Upper lobe of right lung (tissue), 1 donor: ENCODE results near the gene SCN4B. TPM values are rescaled to one million over a fixed set of nuclear protein-coding genes. Genes with fewer than 3 reads are reported as not detected.

Source experiments
- ATAC-seq: fragments of 200-7000 bp; cut with Tn5 transposase; one replicate; pipeline ENCODE4 v1.9.1; 2020; ENCODE audit warnings: mild to moderate bottlenecking, moderate library complexity
- DNase-seq: peaks from one replicate; pipeline ENCODE4 v3.0.0-alpha.2; 2020
- H3K27ac ChIP-seq: fragments of 200-600 bp; one replicate; pipeline ENCODE4 v1.8.0; 2022
- H3K27me3 ChIP-seq: fragments of 200-600 bp; one replicate; pipeline ENCODE4 v1.8.0; 2022; ENCODE audit warnings: mild to moderate bottlenecking
- H3K36me3 ChIP-seq: fragments of 200-600 bp; one replicate; pipeline ENCODE4 v1.8.0; 2022
- H3K4me1 ChIP-seq: fragments of 200-600 bp; one replicate; pipeline ENCODE4 v1.8.0; 2022
- H3K4me3 ChIP-seq: fragments of 200-600 bp; one replicate; pipeline ENCODE4 v1.8.0; 2022; ENCODE audit warnings: mild to moderate bottlenecking
- H3K9me3 ChIP-seq: fragments of 200-600 bp; one replicate; pipeline ENCODE4 v1.8.0; 2022
- intact Hi-C: fragments of 100-400 bp; cut with DNase I; formaldehyde crosslinking; loops from one replicate; pipeline ENCODE4 v1.11.0; 2022
- total RNA-seq: library from RNA; stranded (reverse); fragmentation: NEBNext Ultra II Directional; extraction: Animal tissue kit (Norgen Biotek cat#: 25700); gene quantifications from one replicate; pipeline ENCODE4 v1.2.1, GENCODE V29; 2021
- TF ChIP-seq, protein P1 (sequence below): fragments of 200-600 bp; IDR thresholded peaks from one replicate; pipeline ENCODE4 v1.8.0; 2022; ENCODE audit warnings: antibody characterized with exemption
- donor health status: DM: no; HTN: yes; CAD: no; lungs with severe emphysema.

Gene SCN4B
- total RNA-seq, 1 donor from 2014 or later: 7.2 TPM

GRCh38 chr11:118117790-118118601 lies 34.6 kb downstream of the SCN4B start:
- ATAC-seq: no peak
- H3K4me1 ChIP-seq: no peaks in the 10 kb centered on the region
- TF ChIP-seq, protein P1, sequence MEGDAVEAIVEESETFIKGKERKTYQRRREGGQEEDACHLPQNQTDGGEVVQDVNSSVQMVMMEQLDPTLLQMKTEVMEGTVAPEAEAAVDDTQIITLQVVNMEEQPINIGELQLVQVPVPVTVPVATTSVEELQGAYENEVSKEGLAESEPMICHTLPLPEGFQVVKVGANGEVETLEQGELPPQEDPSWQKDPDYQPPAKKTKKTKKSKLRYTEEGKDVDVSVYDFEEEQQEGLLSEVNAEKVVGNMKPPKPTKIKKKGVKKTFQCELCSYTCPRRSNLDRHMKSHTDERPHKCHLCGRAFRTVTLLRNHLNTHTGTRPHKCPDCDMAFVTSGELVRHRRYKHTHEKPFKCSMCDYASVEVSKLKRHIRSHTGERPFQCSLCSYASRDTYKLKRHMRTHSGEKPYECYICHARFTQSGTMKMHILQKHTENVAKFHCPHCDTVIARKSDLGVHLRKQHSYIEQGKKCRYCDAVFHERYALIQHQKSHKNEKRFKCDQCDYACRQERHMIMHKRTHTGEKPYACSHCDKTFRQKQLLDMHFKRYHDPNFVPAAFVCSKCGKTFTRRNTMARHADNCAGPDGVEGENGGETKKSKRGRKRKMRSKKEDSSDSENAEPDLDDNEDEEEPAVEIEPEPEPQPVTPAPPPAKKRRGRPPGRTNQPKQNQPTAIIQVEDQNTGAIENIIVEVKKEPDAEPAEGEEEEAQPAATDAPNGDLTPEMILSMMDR: no peak
- DNase-seq: peak; percentile 38
- no peaks in the 10 kb centered on the region for H3K9me3 ChIP-seq
- H3K27ac ChIP-seq: no peak overlapping the region
- H3K36me3 ChIP-seq: no peaks in the 10 kb centered on the region
- no peaks in the 10 kb centered on the region for H3K27me3 ChIP-seq
- intact Hi-C loops: no loop called here
- H3K4me3 ChIP-seq: no peak overlapping the region

- intact Hi-C loops: no loop called here
- ATAC-seq: no peak
Measured at GRCh38 chr11:118115048-118115447, 37.6 kb downstream of the SCN4B start.

GRCh38 chr11:118114266-118114665 lies 38.4 kb downstream of the SCN4B start:
- Histone ChIP-seq H3K9me3 (no peaks in the 10 kb centered on the region), H3K27me3 (no peaks in the 10 kb centered on the region), H3K36me3 (no peaks in the 10 kb centered on the region), H3K27ac (no peak overlapping the region), H3K4me3 (no peak overlapping the region), H3K4me1 (no peaks in the 10 kb centered on the region)
- TF ChIP-seq, protein P1: no peak
- DNase-seq: peak; percentile 5
- no peak for ATAC-seq
- intact Hi-C loops: no loop called here

More at GRCh38 chr11:118115048-118115447, 37.6 kb downstream of the SCN4B start:
- no peaks in the 10 kb centered on the region for H3K4me1 ChIP-seq
- no peak overlapping the region for H3K27ac ChIP-seq
- TF ChIP-seq, protein P1: no peak
- no peaks in the 10 kb centered on the region for H3K9me3 ChIP-seq
- no peaks in the 10 kb centered on the region for H3K27me3 ChIP-seq
- H3K36me3 ChIP-seq: no peaks in the 10 kb centered on the region
- no peak overlapping the region for H3K4me3 ChIP-seq
- peak; percentile 33 for DNase-seq

DNA sequence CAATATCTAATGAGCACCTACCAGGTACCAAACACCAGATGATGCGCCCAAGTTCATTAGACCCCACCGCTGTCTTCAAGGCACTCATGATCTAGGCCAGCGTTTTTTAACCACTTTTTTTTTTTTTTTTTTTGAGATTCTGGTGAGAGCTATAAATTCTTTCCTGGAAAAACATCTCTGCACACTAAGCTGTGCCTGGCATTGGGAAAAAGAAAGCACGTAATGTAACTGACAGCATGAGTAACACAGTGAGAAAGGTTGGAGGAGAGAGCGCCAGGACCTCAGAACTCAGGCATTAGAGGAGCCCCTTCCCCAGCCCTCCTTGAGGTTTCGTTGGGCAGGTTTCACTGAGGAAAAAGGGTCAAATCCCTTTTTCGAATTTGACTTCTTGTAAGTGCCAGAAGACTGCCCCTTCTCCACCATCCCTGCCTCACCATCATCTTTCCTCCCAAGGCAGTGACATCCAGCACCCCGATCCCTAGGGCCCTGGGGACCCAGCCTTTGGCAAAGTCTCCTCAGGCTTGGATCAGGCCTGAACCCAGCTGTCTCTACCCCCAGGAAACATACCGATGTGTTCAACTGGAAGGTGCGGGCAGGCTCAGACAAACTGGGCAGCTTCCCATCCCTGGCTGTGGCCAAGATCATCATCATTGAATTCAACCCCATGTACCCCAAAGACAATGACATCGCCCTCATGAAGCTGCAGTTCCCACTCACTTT lies 39.8 kb downstream of the SCN4B start:
- intact Hi-C loops: no loop called here
- peak; percentile 30 for DNase-seq

GRCh38 chr11:118111744-118112035 lies 40.9 kb downstream of the SCN4B start:
- Histone ChIP-seq H3K27me3 (no peaks in the 10 kb centered on the region), H3K9me3 (no peaks in the 10 kb centered on the region), H3K27ac (no peak overlapping the region), H3K4me3 (no peak overlapping the region), H3K36me3 (no peaks in the 10 kb centered on the region), H3K4me1 (no peaks in the 10 kb centered on the region)
- ATAC-seq: no peak
- intact Hi-C loops: no loop called here
- TF ChIP-seq, protein P1: no peak
- peak; percentile 39 for DNase-seq

More for the DNA sequence above, 39.8 kb downstream of the SCN4B start:
- H3K27me3 ChIP-seq: no peaks in the 10 kb centered on the region
- H3K4me3 ChIP-seq: no peak overlapping the region
- no peak for ATAC-seq
- no peaks in the 10 kb centered on the region for H3K4me1 ChIP-seq
- no peaks in the 10 kb centered on the region for H3K36me3 ChIP-seq
- no peaks in the 10 kb centered on the region for H3K9me3 ChIP-seq
- TF ChIP-seq, protein P1: no peak
- no peak overlapping the region for H3K27ac ChIP-seq
